Neutrophil (primary cell): ENCODE results near the gene DLG5.

Experiments used
- H3K27ac ChIP-seq: fragments of 200-600 bp; sonication (generic); 2 replicates; pipeline ENCODE4 v1.5.1; 2016; ENCODE audit warnings: mild to moderate bottlenecking, moderate library complexity
- H3K27me3 ChIP-seq: fragments of 200-600 bp; sonication (generic); 2 replicates; pipeline ENCODE4 v1.6.0; 2016; ENCODE audit warnings: mild to moderate bottlenecking
- H3K36me3 ChIP-seq: fragments of 200-600 bp; sonication (generic); 2 replicates; pipeline ENCODE4 v1.5.1; 2017
- H3K4me1 ChIP-seq, 2 experiments: fragments of 200-600 bp in 1 of 2; sonication (generic) in 1 of 2; 1 replicate in 1 of 2; 2 replicates in 1 of 2; pipeline versions ENCODE4 v1.5.1 to v1.6.1; 2013 to 2016; ENCODE audit warnings: low read depth in 1 of 2, low read length in 1 of 2, mild to moderate bottlenecking in 1 of 2, moderate library complexity in 1 of 2; ENCODE audit not compliant: control insufficient read depth in 1 of 2, insufficient read depth in 1 of 2
- H3K4me3 ChIP-seq, 2 experiments: fragments of 200-600 bp in 1 of 2; sonication (generic) in 1 of 2; 1 replicate in 1 of 2; 2 replicates in 1 of 2; pipeline ENCODE4 v1.5.1; 2013 to 2016; ENCODE audit warnings: low read depth in 1 of 2, low read length in 1 of 2, mild to moderate bottlenecking in 1 of 2, moderate library complexity in 1 of 2
- H3K9me3 ChIP-seq: fragments of 200-600 bp; sonication (generic); 2 replicates; pipeline ENCODE4 v1.5.1; 2016
- CTCF ChIP-seq: fragments of 200-600 bp; sonication (generic); IDR thresholded peaks from 2 replicates; pipeline ENCODE4 v1.5.1; 2016; ENCODE audit warnings: antibody characterized with exemption

DLG5 gene

GRCh38 chr10:77798940-77799339, 127.6 kb downstream of the DLG5 start:
- no peak overlapping the region for H3K27ac ChIP-seq
- H3K4me3 ChIP-seq: no peak overlapping the region
- no peaks in the 10 kb centered on the region for H3K4me1 ChIP-seq
- no peaks in the 10 kb centered on the region for H3K27me3 ChIP-seq
- H3K36me3 ChIP-seq: no peaks in the 10 kb centered on the region
- TF ChIP-seq CTCF: no peak
- no peaks in the 10 kb centered on the region for H3K9me3 ChIP-seq

- H3K9me3 ChIP-seq: no peaks in the 10 kb centered on the region
- H3K27ac ChIP-seq: no peak overlapping the region
- no peak overlapping the region for H3K4me3 ChIP-seq
- no peaks in the 10 kb centered on the region for H3K4me1 ChIP-seq
- no peak for TF ChIP-seq CTCF
- no peaks in the 10 kb centered on the region for H3K27me3 ChIP-seq
- H3K36me3 ChIP-seq: no peaks in the 10 kb centered on the region
Observed at GRCh38 chr10:77796311-77796915, 130.1 kb downstream of the DLG5 start.

- H3K27ac ChIP-seq: no peak overlapping the region
- no peak overlapping the region for H3K4me3 ChIP-seq
- no peaks in the 10 kb centered on the region for H3K27me3 ChIP-seq
- H3K9me3 ChIP-seq: no peaks in the 10 kb centered on the region
- no peak for TF ChIP-seq CTCF
- no peaks in the 10 kb centered on the region for H3K36me3 ChIP-seq
- no peaks in the 10 kb centered on the region for H3K4me1 ChIP-seq
Observed at GRCh38 chr10:77795426-77796055, 131.0 kb downstream of the DLG5 start.

- H3K4me1 ChIP-seq: no peaks in the 10 kb centered on the region
- H3K27ac ChIP-seq: no peak overlapping the region
- no peak overlapping the region for H3K4me3 ChIP-seq
- no peak for TF ChIP-seq CTCF
- no peaks in the 10 kb centered on the region for H3K9me3 ChIP-seq
- no peaks in the 10 kb centered on the region for H3K27me3 ChIP-seq
- no peaks in the 10 kb centered on the region for H3K36me3 ChIP-seq
Observed at GRCh38 chr10:77794256-77795142, 132.1 kb downstream of the DLG5 start.

- TF ChIP-seq CTCF: no peak
- H3K36me3 ChIP-seq: no peaks in the 10 kb centered on the region
- H3K27ac ChIP-seq: no peak overlapping the region
- no peaks in the 10 kb centered on the region for H3K4me1 ChIP-seq
- H3K4me3 ChIP-seq: no peak overlapping the region
- no peaks in the 10 kb centered on the region for H3K9me3 ChIP-seq
- no peaks in the 10 kb centered on the region for H3K27me3 ChIP-seq
Observed at GRCh38 chr10:77793831-77794230, 132.7 kb downstream of the DLG5 start.
